ENCODE measurements around the gene DXO. TPM values are rescaled to one million over a fixed set of nuclear protein-coding genes. Genes with fewer than 3 reads are reported as not detected.
"Not testable (repeated sequence)": the region's sequence is repeated elsewhere in the genome, so short reads cannot be mapped to it uniquely, and the experiment has no call there.

Gene DXO
- total and polyA plus RNA-seq, 2 of the 13 experiments (the other 11 are each of a cell fraction or from before 2014, with no cell fraction given): 18.6 to 26.2 TPM

DNA sequence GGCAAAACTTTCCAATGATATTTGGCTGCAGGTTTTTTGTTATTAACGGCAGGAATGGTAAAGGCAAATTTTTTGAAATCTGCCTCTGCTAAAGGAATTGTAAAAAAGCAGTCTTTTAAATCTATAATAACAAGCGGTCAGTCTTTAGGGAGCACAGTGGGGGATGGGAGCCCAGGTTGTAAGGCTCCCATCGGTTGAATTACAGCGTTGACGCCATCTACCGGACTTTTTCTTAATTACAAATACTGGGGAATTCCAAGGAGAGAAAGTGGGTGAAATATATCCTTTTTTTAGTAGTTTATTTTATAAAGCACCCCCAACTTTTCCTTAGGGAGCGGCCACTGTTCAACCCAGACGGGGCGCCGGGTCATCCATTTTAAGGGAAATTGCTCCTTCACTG is 17.4 kb upstream of the DXO start:
- H3K9ac ChIP-seq (ENCODE audit: insufficient read depth, low read depth, low read length); H3K36me3 ChIP-seq (replicated peaks in 1 of 2; ENCODE audit: control insufficient read depth in 1 of 2, insufficient read depth in 2 of 2, low read length in 2 of 2); H3K79me2 ChIP-seq (ENCODE audit: insufficient read depth, low read length); H3K4me2 ChIP-seq (ENCODE audit: low read depth, low read length); ATAC-seq; H3K9me3 ChIP-seq (ENCODE audit: low read length); in situ Hi-C loops (cut with HindIII; ENCODE audit: extremely low pct_ligation_motif_present, low pct_unique_long_range_greater_than_20kb); FAIRE-seq; H3K27ac ChIP-seq (ENCODE audit: extremely low read length, insufficient read depth, low read length); H2AFZ ChIP-seq (ENCODE audit: low read length); BruUV-seq (replicated peaks); H3K4me1 ChIP-seq (ENCODE audit: insufficient read depth, low read length); DNase-seq (ENCODE audit: low spot score); H3K27me3 ChIP-seq (ENCODE audit: control insufficient read depth in 1 of 2, insufficient read depth in 2 of 2, low read length in 2 of 2); CTCF ChIA-PET (ENCODE audit: low intra/inter-chr PET ratio, low total read pairs); intact Hi-C loops (cut with micrococcal nuclease; ENCODE audit: unreplicated experiment); POLR2A ChIA-PET; H4K20me1 ChIP-seq (ENCODE audit: insufficient read depth, low read length); H3K4me3 ChIP-seq (replicated peaks in 1 of 3; ENCODE audit: insufficient read depth in 1 of 3, low read depth in 2 of 3, low read length in 3 of 3): not testable (repeated sequence)
- WGBS (ENCODE audit: low lambda C conversion rate): no CpG with 5 or more reads among the region's 10 CpGs

DNA sequence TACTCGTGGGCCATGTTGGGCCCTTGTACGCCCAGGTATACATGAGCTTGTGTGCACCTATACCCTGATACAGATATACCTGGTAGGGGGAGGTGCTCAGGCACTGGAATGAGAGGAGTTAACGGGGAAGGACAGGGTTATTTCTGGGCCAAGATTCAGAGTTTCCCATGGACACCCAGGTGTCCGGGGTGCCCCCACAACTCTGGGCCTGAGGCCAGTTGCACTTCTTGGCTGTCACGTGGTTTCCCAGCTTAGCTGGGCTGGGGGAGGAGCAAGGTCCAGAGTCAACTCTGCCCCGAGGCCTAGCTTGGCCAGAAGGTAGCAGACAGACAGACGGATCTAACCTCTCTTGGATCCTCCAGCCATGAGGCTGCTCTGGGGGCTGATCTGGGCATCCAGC is 9.8 kb upstream of the DXO start, which contains the start of gene C4A:
C4A (plus strand) TSS at position 314 of the 400 bp plus-strand sequence; CDS start at position 365, 51 bp downstream.
- no CpG with 5 or more reads among the region's 7 CpGs for WGBS (ENCODE audit: low lambda C conversion rate)
- BruUV-seq (replicated peaks); intact Hi-C loops (cut with micrococcal nuclease; ENCODE audit: unreplicated experiment): not testable (repeated sequence)

DNA sequence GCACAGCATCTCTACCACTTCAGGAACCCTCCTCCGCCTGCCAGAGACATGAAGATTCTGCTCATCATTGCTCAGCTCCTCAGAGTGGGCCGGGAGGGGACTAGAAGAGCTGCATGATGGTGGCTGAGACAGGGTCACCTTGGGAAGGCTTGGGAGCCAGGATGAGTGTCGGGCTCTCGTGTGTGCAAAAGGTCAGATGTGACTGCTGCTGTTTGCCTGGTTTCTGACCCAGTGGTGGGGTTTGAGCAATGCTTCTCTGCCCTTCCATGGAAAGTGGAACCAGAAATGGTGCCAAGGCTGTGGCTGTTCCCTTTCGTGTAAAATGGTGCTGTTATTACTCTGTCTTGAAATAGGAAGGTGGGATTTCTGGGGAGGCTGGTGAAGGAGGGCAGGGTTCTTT is 9.1 kb upstream of the DXO start:
- H3K9me3 ChIP-seq (ENCODE audit: low read length); H3K27ac ChIP-seq (ENCODE audit: extremely low read length, insufficient read depth, low read length); H3K4me3 ChIP-seq (replicated peaks in 1 of 3; ENCODE audit: insufficient read depth in 1 of 3, low read depth in 2 of 3, low read length in 3 of 3); H3K27me3 ChIP-seq (ENCODE audit: control insufficient read depth in 1 of 2, insufficient read depth in 2 of 2, low read length in 2 of 2); in situ Hi-C loops (cut with HindIII; ENCODE audit: extremely low pct_ligation_motif_present, low pct_unique_long_range_greater_than_20kb); intact Hi-C loops (cut with micrococcal nuclease; ENCODE audit: unreplicated experiment); H4K20me1 ChIP-seq (ENCODE audit: insufficient read depth, low read length); FAIRE-seq; H3K4me1 ChIP-seq (ENCODE audit: insufficient read depth, low read length); BruUV-seq (replicated peaks); H2AFZ ChIP-seq (ENCODE audit: low read length); DNase-seq (ENCODE audit: low spot score); H3K36me3 ChIP-seq (replicated peaks in 1 of 2; ENCODE audit: control insufficient read depth in 1 of 2, insufficient read depth in 2 of 2, low read length in 2 of 2); H3K4me2 ChIP-seq (ENCODE audit: low read depth, low read length); CTCF ChIA-PET (ENCODE audit: low intra/inter-chr PET ratio, low total read pairs); H3K9ac ChIP-seq (ENCODE audit: insufficient read depth, low read depth, low read length); H3K79me2 ChIP-seq (ENCODE audit: insufficient read depth, low read length): not testable (repeated sequence)
- POLR2A ChIA-PET: interaction anchor here (1.1 kb wide), 1 partner anchor 9 kb away, joined by 3 read pairs; the partner anchor contains the start of gene DXO
- ATAC-seq: peak; percentile 4; the same call in 2 of the 3 replicates
- no CpG with 5 or more reads among the region's 5 CpGs for WGBS (ENCODE audit: low lambda C conversion rate)

More for the DNA sequence above, 9.8 kb upstream of the DXO start, which contains the start of gene C4A:
- CTCF ChIA-PET (ENCODE audit: low intra/inter-chr PET ratio, low total read pairs); H3K9ac ChIP-seq (ENCODE audit: insufficient read depth, low read depth, low read length); in situ Hi-C loops (cut with HindIII; ENCODE audit: extremely low pct_ligation_motif_present, low pct_unique_long_range_greater_than_20kb); H3K79me2 ChIP-seq (ENCODE audit: insufficient read depth, low read length); H4K20me1 ChIP-seq (ENCODE audit: insufficient read depth, low read length); POLR2A ChIA-PET; H3K27ac ChIP-seq (ENCODE audit: extremely low read length, insufficient read depth, low read length); H3K4me1 ChIP-seq (ENCODE audit: insufficient read depth, low read length); H2AFZ ChIP-seq (ENCODE audit: low read length); H3K36me3 ChIP-seq (replicated peaks in 1 of 2; ENCODE audit: control insufficient read depth in 1 of 2, insufficient read depth in 2 of 2, low read length in 2 of 2); H3K27me3 ChIP-seq (ENCODE audit: control insufficient read depth in 1 of 2, insufficient read depth in 2 of 2, low read length in 2 of 2); DNase-seq (ENCODE audit: low spot score); H3K4me2 ChIP-seq (ENCODE audit: low read depth, low read length); H3K4me3 ChIP-seq (replicated peaks in 1 of 3; ENCODE audit: insufficient read depth in 1 of 3, low read depth in 2 of 3, low read length in 3 of 3); H3K9me3 ChIP-seq (ENCODE audit: low read length): not testable (repeated sequence)
- ATAC-seq (peak; percentile 85), FAIRE-seq (peak; percentile 64)

DNA sequence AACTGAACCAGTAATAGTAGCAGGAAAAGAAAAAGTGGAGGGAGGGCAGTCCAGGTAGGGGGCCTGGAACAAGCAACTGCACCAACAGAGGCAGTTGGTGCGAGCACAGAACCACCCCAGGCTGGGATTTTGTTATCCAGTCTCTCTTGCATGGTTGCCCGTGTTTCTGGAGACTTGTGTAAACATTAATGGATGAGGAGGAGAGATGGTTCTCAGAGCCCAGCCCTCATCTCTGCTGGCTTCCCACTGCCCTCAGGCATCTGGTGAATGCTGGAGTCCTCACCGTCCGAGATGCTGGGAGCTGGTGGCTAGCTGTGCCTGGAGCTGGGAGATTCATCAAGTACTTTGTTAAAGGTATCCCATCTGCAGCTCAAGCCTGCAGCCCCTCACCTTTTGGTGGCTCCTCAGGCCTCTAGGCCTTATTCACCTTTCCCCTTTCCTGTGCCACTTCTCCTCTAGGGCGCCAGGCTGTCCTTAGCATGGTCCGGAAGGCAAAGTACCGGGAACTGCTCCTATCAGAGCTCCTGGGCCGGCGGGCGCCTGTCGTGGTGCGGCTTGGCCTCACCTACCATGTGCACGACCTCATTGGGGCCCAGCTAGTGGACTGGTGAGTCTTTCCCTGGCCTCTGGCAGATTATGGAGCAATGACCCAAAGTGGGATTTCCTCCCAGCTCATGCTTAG is 8.4 kb upstream of the DXO start:
- H3K79me2 ChIP-seq (ENCODE audit: insufficient read depth, low read length); BruUV-seq (replicated peaks); H3K27ac ChIP-seq (ENCODE audit: extremely low read length, insufficient read depth, low read length); in situ Hi-C loops (cut with HindIII; ENCODE audit: extremely low pct_ligation_motif_present, low pct_unique_long_range_greater_than_20kb); H3K4me2 ChIP-seq (ENCODE audit: low read depth, low read length); H3K27me3 ChIP-seq (ENCODE audit: control insufficient read depth in 1 of 2, insufficient read depth in 2 of 2, low read length in 2 of 2); H3K36me3 ChIP-seq (replicated peaks in 1 of 2; ENCODE audit: control insufficient read depth in 1 of 2, insufficient read depth in 2 of 2, low read length in 2 of 2); H3K4me1 ChIP-seq (ENCODE audit: insufficient read depth, low read length); FAIRE-seq; ATAC-seq; intact Hi-C loops (cut with micrococcal nuclease; ENCODE audit: unreplicated experiment); H3K9ac ChIP-seq (ENCODE audit: insufficient read depth, low read depth, low read length); H3K4me3 ChIP-seq (replicated peaks in 1 of 3; ENCODE audit: insufficient read depth in 1 of 3, low read depth in 2 of 3, low read length in 3 of 3); CTCF ChIA-PET (ENCODE audit: low intra/inter-chr PET ratio, low total read pairs); H4K20me1 ChIP-seq (ENCODE audit: insufficient read depth, low read length); H3K9me3 ChIP-seq (ENCODE audit: low read length); DNase-seq (ENCODE audit: low spot score); H2AFZ ChIP-seq (ENCODE audit: low read length): not testable (repeated sequence)
- 95% methylated on average over 13 of the region's 13 CpGs for WGBS (ENCODE audit: low lambda C conversion rate)
- POLR2A ChIA-PET: interaction anchor here (0.8 to 1.3 kb wide), 3 partner anchors 9 to 78 kb away, joined by 3 to 5 read pairs (median 3); partner anchors contain the start of genes DXO, NELFE, SKIC2 and ZBTB12

Data from HepG2 (cell line).